HG02981 (cell line): Measurements from ENCODE around the gene ME2.
"Not testable (repeated sequence)": the region's sequence is repeated elsewhere in the genome, so short reads cannot be mapped to it uniquely, and the experiment has no call there.

ENCODE experiments used
- ATAC-seq: cut with Tn5 transposase; IDR thresholded peaks from one replicate; pipeline ENCODE4 v1.9.1; 2021; ENCODE audit warnings: mild to moderate bottlenecking, moderate library complexity; ENCODE audit not compliant: unreplicated experiment

The ME2 gene

GRCh38 chr18:50969448-50969847 is 90.5 kb downstream of the ME2 start:
- ATAC-seq, result no peak

GRCh38 chr18:50970006-50970405 is 91.1 kb downstream of the ME2 start:
- ATAC-seq, result no peak

- ATAC-seq, result not testable (repeated sequence)
Observed at GRCh38 chr18:50972404-50972803, 93.5 kb downstream of the ME2 start.

DNA sequence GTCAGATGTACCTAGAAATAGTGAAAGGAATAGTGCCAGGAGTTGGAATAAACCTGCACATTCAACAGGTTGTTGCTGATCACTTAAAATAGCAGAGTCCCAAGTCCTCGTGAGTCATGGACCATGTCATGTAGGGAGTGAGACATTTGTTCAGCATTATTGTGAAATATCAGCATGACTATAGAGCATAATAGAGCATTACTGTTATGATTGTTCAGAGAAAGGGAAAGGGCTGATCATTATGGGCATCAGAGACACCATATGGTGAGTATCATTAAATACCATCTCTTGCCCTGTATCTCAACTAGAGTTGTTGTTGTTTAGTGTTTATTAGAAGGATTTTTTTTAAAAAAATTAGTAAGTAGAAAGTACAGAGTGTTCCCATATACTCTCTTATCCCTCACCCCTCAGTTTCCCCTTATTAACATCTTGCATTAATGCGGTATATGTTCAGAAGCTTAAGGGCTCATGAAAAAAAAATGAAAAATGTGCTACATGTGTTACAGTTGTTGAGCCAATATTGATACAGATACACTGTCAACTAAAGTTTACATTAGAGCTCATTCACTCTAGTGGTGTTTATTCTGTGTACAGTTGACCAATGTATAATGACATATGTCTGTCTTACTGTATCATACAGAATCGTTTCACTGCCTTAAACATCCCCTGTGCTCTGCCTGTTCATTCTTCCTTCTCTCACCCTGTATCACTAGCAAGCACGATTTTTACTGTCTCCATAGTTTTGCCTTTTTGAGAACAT is 94.6 kb downstream of the ME2 start:
- ATAC-seq, result no peak

DNA sequence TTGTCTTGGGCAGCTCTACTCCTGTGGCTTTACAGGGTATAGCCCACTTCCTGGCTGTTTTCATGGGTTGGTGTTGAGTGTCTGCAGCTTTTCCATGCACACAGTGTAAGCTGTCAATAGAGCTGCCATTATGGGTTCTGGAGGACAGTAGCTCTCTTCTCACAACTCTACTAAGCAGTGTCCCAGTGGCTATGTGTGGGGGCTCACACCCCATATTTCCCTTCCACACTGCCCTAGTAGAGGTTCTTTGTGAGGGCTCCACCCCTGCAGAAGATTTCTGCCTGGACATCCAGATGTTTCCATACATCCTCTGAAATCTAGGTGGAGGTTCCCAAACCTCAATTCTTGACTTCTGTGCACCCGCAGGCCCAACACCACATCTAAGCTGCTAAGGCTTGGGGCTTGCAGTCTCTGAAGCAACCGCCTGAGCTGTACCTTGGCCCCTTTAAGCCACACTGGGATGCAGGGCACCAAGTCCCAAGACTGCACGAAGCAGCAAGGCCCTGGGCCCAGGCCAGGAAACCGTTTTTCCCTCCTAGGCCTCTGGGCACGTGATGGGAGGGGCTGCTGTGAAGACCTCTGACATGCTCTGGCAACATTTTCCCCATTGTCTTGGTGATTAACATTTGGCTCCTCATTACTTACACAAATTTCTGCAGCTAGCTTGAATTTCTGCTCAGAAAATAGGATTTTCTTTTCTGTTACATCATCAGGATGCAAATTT is 98.3 kb downstream of the ME2 start:
- ATAC-seq, result no peak

DNA sequence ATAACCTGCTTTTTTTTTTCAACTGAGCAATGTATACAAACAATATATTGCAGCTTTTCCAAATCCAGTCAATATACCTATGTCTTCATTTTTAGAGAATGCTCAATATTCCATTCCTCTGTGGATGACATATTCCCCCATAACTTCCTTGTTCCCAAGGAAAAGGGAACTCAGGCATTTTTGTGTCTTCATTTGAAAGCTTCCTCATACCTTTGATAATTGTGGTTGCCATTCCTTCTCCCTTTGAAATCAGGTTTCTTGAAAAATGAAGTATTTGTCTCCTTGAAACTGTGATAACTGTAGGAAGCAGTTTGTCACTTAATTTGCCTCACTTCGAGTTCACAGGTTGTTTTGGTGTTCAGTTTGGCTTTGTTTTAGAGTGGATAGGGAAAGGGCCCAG is 102.5 kb downstream of the ME2 start:
- no peak for ATAC-seq

GRCh38 chr18:50982086-50982801 is 103.3 kb downstream of the ME2 start:
- no peak for ATAC-seq

- no peak for ATAC-seq
Observed at GRCh38 chr18:50982802-50983179, 103.9 kb downstream of the ME2 start.

- no peak for ATAC-seq
Observed at GRCh38 chr18:50986360-50987087, 107.6 kb downstream of the ME2 start.

GRCh38 chr18:50987261-50987660 is 108.3 kb downstream of the ME2 start:
- no peak for ATAC-seq

DNA sequence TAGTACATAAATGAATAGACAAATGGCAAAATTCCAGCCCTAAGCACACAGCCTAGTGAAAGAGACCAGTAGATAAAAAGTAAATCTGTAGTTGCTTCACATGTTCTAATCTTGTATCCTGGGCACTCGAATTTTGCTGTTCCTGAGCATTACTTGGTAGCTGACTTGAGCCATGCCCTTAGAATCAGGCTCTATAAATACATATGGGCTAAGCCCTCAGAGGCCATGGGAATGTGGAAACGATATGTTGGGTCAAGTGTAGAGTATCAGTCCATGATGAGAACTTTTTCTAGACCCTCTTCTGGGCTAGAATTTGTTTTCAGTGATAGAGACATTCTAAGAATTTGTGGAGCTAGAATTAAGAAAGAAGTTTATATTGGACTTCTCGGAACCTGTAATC is 110.8 kb downstream of the ME2 start:
- no peak for ATAC-seq

DNA sequence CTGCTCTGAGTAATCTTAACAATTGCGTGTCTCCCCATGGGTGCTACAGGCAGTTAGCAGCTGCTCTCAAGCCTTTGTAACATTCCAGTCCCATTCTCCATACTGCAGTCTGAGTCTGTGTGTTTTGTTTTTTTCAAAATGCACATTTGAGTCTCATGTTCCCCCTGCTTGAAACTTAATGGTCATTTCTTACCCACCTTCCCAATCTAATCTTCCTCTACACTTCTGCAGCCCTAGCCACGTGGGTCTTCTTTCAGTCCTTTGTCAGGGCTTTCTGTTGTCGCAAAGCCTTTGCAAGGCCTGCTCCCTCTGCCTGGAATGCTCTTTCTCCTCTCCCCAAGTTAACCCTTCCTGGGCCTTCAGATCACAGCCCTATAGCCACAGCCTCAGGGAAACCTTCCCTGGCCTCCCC is 113.4 kb downstream of the ME2 start:
- no peak for ATAC-seq

- ATAC-seq, result no peak
Observed at GRCh38 chr18:50994031-50994430, 115.1 kb downstream of the ME2 start.

- ATAC-seq, result not testable (repeated sequence)
Observed at GRCh38 chr18:51003174-51003573, 124.3 kb downstream of the ME2 start.
